GM12875 (cell line): Measurements from ENCODE around the gene CASKIN1.

ENCODE experiments used
- H3K4me3 ChIP-seq: one replicate; pipeline ENCODE4 v1.5.1; 2011; ENCODE audit warnings: low read depth, low read length, control low read depth
- CTCF ChIP-seq: IDR thresholded peaks from 2 replicates; pipeline ENCODE4 v1.5.1; 2011; ENCODE audit warnings: low read depth, mild to moderate bottlenecking, control low read depth, inconsistent platforms, low read length, moderate library complexity, borderline replicate concordance; ENCODE audit not compliant: insufficient read depth

The CASKIN1 gene

GRCh38 chr16:2238838-2239675 is 42.7 kb upstream of the CASKIN1 start:
- no peak for TF ChIP-seq CTCF
- H3K4me3 ChIP-seq: no peak overlapping the region

GRCh38 chr16:2238150-2238837 is 41.9 kb upstream of the CASKIN1 start:
- no peak overlapping the region for H3K4me3 ChIP-seq
- TF ChIP-seq CTCF: no peak

- no peak for TF ChIP-seq CTCF
- no peak overlapping the region for H3K4me3 ChIP-seq
These were observed 41.2 kb upstream of the CASKIN1 start for GRCh38 chr16:2237493-2238149.

- no peak overlapping the region for H3K4me3 ChIP-seq
- TF ChIP-seq CTCF: no peak
These were observed 40.7 kb upstream of the CASKIN1 start for GRCh38 chr16:2237102-2237482.

GRCh38 chr16:2236337-2237101 is 40.1 kb upstream of the CASKIN1 start, which contains the start of gene DNASE1L2:
Gene DNASE1L2, plus strand, starts transcription at chr16:2236444. Its CDS starts 373 bp downstream, at chr16:2236817.
- H3K4me3 ChIP-seq: no peak within 1 kb of the TSS
- TF ChIP-seq CTCF: no peak

- TF ChIP-seq CTCF: no peak
- H3K4me3 ChIP-seq: no peak overlapping the region
These were observed 39.4 kb upstream of the CASKIN1 start for GRCh38 chr16:2235695-2236336.
